ENCODE measurements around the gene STBD1. TPM values are rescaled to one million over a fixed set of nuclear protein-coding genes. Genes with fewer than 3 reads are reported as not detected.
"Not testable (repeated sequence)": the region's sequence is repeated elsewhere in the genome, so short reads cannot be mapped to it uniquely, and the experiment has no call there.

The STBD1 gene
- total RNA-seq, 1 donor from 2014 or later: 2.4 TPM

GRCh38 chr4:76277667-76278066 lies 28.9 kb upstream of the STBD1 start:
- no peak overlapping the region for H3K4me3 Mint-ChIP-seq (ENCODE audit: unreplicated experiment)
- TF ChIP-seq CTCF (IDR thresholded peaks at IDR 0.05): no peak
- H3K9me3 Mint-ChIP-seq (ENCODE audit: unreplicated experiment): no peaks in the 10 kb centered on the region
- H3K27ac Mint-ChIP-seq (ENCODE audit: unreplicated experiment): no peak overlapping the region
- DNase-seq (ENCODE audit: extremely low spot score, unreplicated experiment): no peak
- no peaks in the 10 kb centered on the region for H3K4me1 Mint-ChIP-seq (ENCODE audit: unreplicated experiment)
- peaks cover 45% of the 10 kb centered on the region for H3K27me3 Mint-ChIP-seq (ENCODE audit: unreplicated experiment)
- H3K36me3 Mint-ChIP-seq (ENCODE audit: unreplicated experiment): no peaks in the 10 kb centered on the region

- no peaks in the 10 kb centered on the region for H3K36me3 Mint-ChIP-seq (ENCODE audit: unreplicated experiment)
- H3K27ac Mint-ChIP-seq (ENCODE audit: unreplicated experiment): no peak overlapping the region
- no peak for DNase-seq (ENCODE audit: extremely low spot score, unreplicated experiment)
- H3K4me1 Mint-ChIP-seq (ENCODE audit: unreplicated experiment): no peaks in the 10 kb centered on the region
- no peaks in the 10 kb centered on the region for H3K9me3 Mint-ChIP-seq (ENCODE audit: unreplicated experiment)
- no peak overlapping the region for H3K4me3 Mint-ChIP-seq (ENCODE audit: unreplicated experiment)
- H3K27me3 Mint-ChIP-seq (ENCODE audit: unreplicated experiment): peaks cover 38% of the 10 kb centered on the region
- no peak for TF ChIP-seq CTCF (IDR thresholded peaks at IDR 0.05)
These were observed 27.9 kb upstream of the STBD1 start for GRCh38 chr4:76278583-76278982.

GRCh38 chr4:76279462-76279861 lies 27.1 kb upstream of the STBD1 start:
- H3K27ac Mint-ChIP-seq (ENCODE audit: unreplicated experiment): no peak overlapping the region
- H3K4me1 Mint-ChIP-seq (ENCODE audit: unreplicated experiment): no peaks in the 10 kb centered on the region
- TF ChIP-seq CTCF (IDR thresholded peaks at IDR 0.05): no peak
- H3K4me3 Mint-ChIP-seq (ENCODE audit: unreplicated experiment): no peak overlapping the region
- no peaks in the 10 kb centered on the region for H3K9me3 Mint-ChIP-seq (ENCODE audit: unreplicated experiment)
- H3K36me3 Mint-ChIP-seq (ENCODE audit: unreplicated experiment): no peaks in the 10 kb centered on the region
- peaks cover 32% of the 10 kb centered on the region for H3K27me3 Mint-ChIP-seq (ENCODE audit: unreplicated experiment)
- no peak for DNase-seq (ENCODE audit: extremely low spot score, unreplicated experiment)

- H3K4me1 Mint-ChIP-seq (ENCODE audit: unreplicated experiment): no peaks in the 10 kb centered on the region
- H3K36me3 Mint-ChIP-seq (ENCODE audit: unreplicated experiment): no peaks in the 10 kb centered on the region
- H3K27me3 Mint-ChIP-seq (ENCODE audit: unreplicated experiment): peaks cover 25% of the 10 kb centered on the region
- DNase-seq (ENCODE audit: extremely low spot score, unreplicated experiment): no peak
- no peak for TF ChIP-seq CTCF (IDR thresholded peaks at IDR 0.05)
- H3K27ac Mint-ChIP-seq (ENCODE audit: unreplicated experiment): no peak overlapping the region
- peaks cover under 1% of the 10 kb centered on the region for H3K9me3 Mint-ChIP-seq (ENCODE audit: unreplicated experiment)
- H3K4me3 Mint-ChIP-seq (ENCODE audit: unreplicated experiment): no peak overlapping the region
These were observed 25.8 kb upstream of the STBD1 start for GRCh38 chr4:76280488-76281441.

GRCh38 chr4:76281594-76281993 lies 24.9 kb upstream of the STBD1 start:
- not testable (repeated sequence) for H3K9me3 Mint-ChIP-seq (ENCODE audit: unreplicated experiment); H3K4me1 Mint-ChIP-seq (ENCODE audit: unreplicated experiment); H3K36me3 Mint-ChIP-seq (ENCODE audit: unreplicated experiment); DNase-seq (ENCODE audit: extremely low spot score, unreplicated experiment); H3K27ac Mint-ChIP-seq (ENCODE audit: unreplicated experiment); H3K4me3 Mint-ChIP-seq (ENCODE audit: unreplicated experiment)
- peaks cover 25% of the 10 kb centered on the region for H3K27me3 Mint-ChIP-seq (ENCODE audit: unreplicated experiment)

Data from osteocyte (in vitro differentiated cells).